Left lung (tissue), 10 donors: ENCODE data around the gene MACROD2. TPM values are rescaled to one million over a fixed set of nuclear protein-coding genes. Genes with fewer than 3 reads are reported as not detected.

ENCODE experiments used
- ATAC-seq: fragments of 200-7000 bp; cut with Tn5 transposase; one replicate; pipeline ENCODE4 v1.9.1; 2020; ENCODE audit warnings: moderate library complexity
- DNase-seq, 4 donors: peaks; one replicate each; pipeline ENCODE4 v3.0.0-alpha.2; 2013 to 2020
- H3K27ac ChIP-seq, 2 donors: fragments of 200-600 bp; sonication (generic) in 1 of 2; one replicate each; pipeline versions ENCODE4 v1.5.0 to v1.8.0; 2020 to 2021
- H3K27me3 ChIP-seq, 2 donors: fragments of 200-600 bp; sonication (generic) in 1 of 2; one replicate each; pipeline versions ENCODE4 v1.5.0 to v1.8.0; 2020 to 2021
- H3K36me3 ChIP-seq, 2 donors: fragments of 200-600 bp; sonication (generic) in 1 of 2; one replicate each; pipeline versions ENCODE4 v1.5.0 to v1.8.0; 2020 to 2021
- H3K4me1 ChIP-seq, 2 donors: fragments of 200-600 bp; one replicate each; pipeline ENCODE4 v1.8.0; 2021
- H3K4me3 ChIP-seq, 2 donors: fragments of 200-600 bp; sonication (generic) in 1 of 2; one replicate each; pipeline versions ENCODE4 v1.5.0 to v1.8.0; 2020 to 2021; ENCODE audit warnings: mild to moderate bottlenecking in 1 of 2
- H3K9me3 ChIP-seq, 2 donors: fragments of 200-600 bp; sonication (generic) in 1 of 2; one replicate each; pipeline versions ENCODE4 v1.5.0 to v1.8.0; 2020 to 2021
- CTCF ChIP-seq, 2 donors: fragments of 200-600 bp; sonication (generic) in 1 of 2; IDR thresholded peaks; one replicate each; pipeline versions ENCODE4 v1.5.0 to v1.8.0; 2021; ENCODE audit warnings: antibody characterized with exemption in 2 of 2
- intact Hi-C, 2 donors: fragments of 100-400 bp; cut with DNase I; formaldehyde crosslinking; loops; one replicate each; pipeline versions ENCODE4 v1.11.2 to v1.14.2; 2022
- polyA plus RNA-seq, 6 donors: library from polyadenylated mRNA; unstranded; fragments of 120-200 nt; gene quantifications; one replicate each; pipeline ENCODE4 v1.2.1, GENCODE V29; 2013; ENCODE audit not compliant: insufficient read length in 6 of 6
- total RNA-seq, 2 donors: library from RNA; stranded (reverse); fragmentation: NEBNext Ultra II Directional; extraction: Animal tissue kit (Norgen Biotek cat#: 25700); gene quantifications; one replicate each; pipeline ENCODE4 v1.2.1, GENCODE V29; 2021
- donor health status: DM: no; HTN: yes; CAD: no.
- donor health status: DM: no; HTN: no; CAD: no.

The MACROD2 gene
- total and polyA plus RNA-seq, 8 donors = 6.1 to 23.6 (median 8.9) TPM

GRCh38 chr20:14780508-14780907 is 785.2 kb downstream of the MACROD2 start:
- no peak for TF ChIP-seq CTCF (IDR thresholded peaks at IDR 0.05)
- no peaks in the 10 kb centered on the region for H3K36me3 ChIP-seq
- H3K4me1 ChIP-seq = peaks cover 0 to 3% of the 10 kb centered on the region in 2 donors
- intact Hi-C loops = no loop called here
- no peaks in the 10 kb centered on the region for H3K9me3 ChIP-seq
- DNase-seq = no peak
- ATAC-seq = no peak
- no peak overlapping the region for H3K27ac ChIP-seq
- H3K27me3 ChIP-seq = no peaks in the 10 kb centered on the region
- no peak overlapping the region for H3K4me3 ChIP-seq

GRCh38 chr20:14782731-14783130 is 787.4 kb downstream of the MACROD2 start:
- H3K27me3 ChIP-seq = no peaks in the 10 kb centered on the region
- H3K4me3 ChIP-seq = no peak overlapping the region
- no peaks in the 10 kb centered on the region for H3K36me3 ChIP-seq
- DNase-seq (no peak), ATAC-seq (no peak)
- H3K4me1 ChIP-seq = peaks cover 0 to 3% of the 10 kb centered on the region in 2 donors
- TF ChIP-seq CTCF (IDR thresholded peaks at IDR 0.05) = no peak
- intact Hi-C loops = no loop called here
- no peaks in the 10 kb centered on the region for H3K9me3 ChIP-seq
- no peak overlapping the region for H3K27ac ChIP-seq

GRCh38 chr20:14783766-14784165 is 788.5 kb downstream of the MACROD2 start:
- peak overlapping the region in 1 of 2 donors; percentile 43 for H3K27ac ChIP-seq
- intact Hi-C loops = no loop called here
- ATAC-seq (peak; percentile 88), DNase-seq (peak in 1 of 4 donors; percentile 22)
- no peak overlapping the region for H3K4me3 ChIP-seq
- H3K9me3 ChIP-seq = no peaks in the 10 kb centered on the region
- TF ChIP-seq CTCF (IDR thresholded peaks at IDR 0.05) = no peak
- no peaks in the 10 kb centered on the region for H3K36me3 ChIP-seq
- H3K4me1 ChIP-seq = peaks cover 0 to 3% of the 10 kb centered on the region in 2 donors
- H3K27me3 ChIP-seq = no peaks in the 10 kb centered on the region

GRCh38 chr20:14785065-14785743 is 789.9 kb downstream of the MACROD2 start:
- H3K4me3 ChIP-seq = no peak overlapping the region
- intact Hi-C loops = no loop called here
- DNase-seq = no peak
- ATAC-seq = peak; percentile 76
- TF ChIP-seq CTCF (IDR thresholded peaks at IDR 0.05) = no peak
- peaks cover 0 to 6% of the 10 kb centered on the region in 2 donors for H3K9me3 ChIP-seq
- peaks cover 0 to 3% of the 10 kb centered on the region in 2 donors for H3K4me1 ChIP-seq
- no peaks in the 10 kb centered on the region for H3K27me3 ChIP-seq
- H3K27ac ChIP-seq = no peak overlapping the region
- no peaks in the 10 kb centered on the region for H3K36me3 ChIP-seq

GRCh38 chr20:14790190-14790589 is 794.9 kb downstream of the MACROD2 start:
- Histone ChIP-seq H3K27me3 (no peaks in the 10 kb centered on the region), H3K4me1 (no peaks in the 10 kb centered on the region), H3K27ac (no peak overlapping the region), H3K36me3 (no peaks in the 10 kb centered on the region), H3K9me3 (peaks cover 0 to 6% of the 10 kb centered on the region in 2 donors), H3K4me3 (no peak overlapping the region)
- intact Hi-C loops = no loop called here
- DNase-seq (no peak), ATAC-seq (no peak)
- no peak for TF ChIP-seq CTCF (IDR thresholded peaks at IDR 0.05)
